ENCODE results near the gene KRT36.

KRT36 gene

DNA sequence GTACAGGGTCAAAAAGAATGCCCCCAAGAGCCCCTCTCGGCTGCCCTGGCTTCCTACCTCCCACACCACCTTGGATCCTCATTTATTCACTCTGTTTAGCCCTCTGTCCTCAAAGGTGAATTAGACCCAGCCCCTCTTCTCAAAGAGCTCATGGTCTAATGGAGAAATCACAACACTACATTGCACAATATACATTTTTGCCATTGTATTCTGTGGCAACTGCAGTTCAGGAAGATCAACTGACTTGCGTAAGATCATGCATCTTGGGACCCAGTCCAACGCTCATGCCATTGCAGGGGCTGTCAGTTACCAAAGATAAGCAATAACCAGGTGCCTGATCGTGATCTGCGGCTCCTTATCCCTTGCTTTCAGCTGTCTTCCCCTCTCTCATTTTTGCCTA, 50.3 kb downstream of the KRT36 start:
- DNase-seq (ENCODE audit: low read depth, low spot score) = no peak

DNA sequence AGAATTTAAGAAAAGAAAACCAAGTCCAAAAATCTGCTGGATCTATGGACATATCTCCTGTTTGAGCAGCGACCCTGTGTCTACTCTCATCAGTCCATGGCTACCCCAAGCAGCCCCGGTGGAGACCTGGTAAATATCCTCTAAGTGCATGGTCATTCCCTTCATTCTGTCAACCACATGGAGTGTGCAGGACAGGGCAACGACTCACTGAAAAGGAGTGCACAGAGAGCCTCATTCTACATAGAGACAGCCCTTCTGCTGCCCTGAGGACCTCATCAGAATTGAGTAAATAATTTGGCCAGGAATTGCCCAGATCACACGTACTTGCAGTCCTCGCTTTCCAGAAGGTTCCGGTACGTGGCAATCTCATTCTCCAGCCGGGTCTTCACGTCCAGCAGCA, 51.9 kb downstream of the KRT36 start:
- no peak for DNase-seq (ENCODE audit: low read depth, low spot score)

DNA sequence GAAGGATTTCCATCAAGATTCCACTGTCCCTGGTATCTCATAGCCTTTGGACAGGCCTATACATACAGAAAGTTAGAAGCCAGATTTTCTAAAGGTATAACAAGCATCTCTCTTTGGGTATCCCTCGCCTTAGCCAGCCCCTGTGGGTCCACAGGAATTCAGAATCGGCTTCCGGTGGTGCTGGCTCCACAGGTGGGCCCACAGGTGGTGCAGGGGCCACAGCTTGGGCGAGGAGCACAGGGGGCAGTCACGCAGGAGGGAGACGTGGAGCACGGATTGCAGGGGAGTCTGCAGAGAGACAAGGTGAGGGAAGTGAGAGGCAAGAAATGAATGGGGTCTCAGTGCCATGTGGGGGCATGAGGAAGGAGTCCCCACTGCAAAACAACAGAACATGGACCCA, 52.5 kb downstream of the KRT36 start:
- no peak for DNase-seq (ENCODE audit: low read depth, low spot score)

Data from iPS DF 19.7 (cell line).